ENCODE measurements around the gene RXRA. TPM values are rescaled to one million over a fixed set of nuclear protein-coding genes. Genes with fewer than 3 reads are reported as not detected.

Gene RXRA
- total and polyA plus RNA-seq, 10 of the 15 experiments (the other 5 are each of a cell fraction or from before 2014, with no cell fraction given), result 0.89 to 36.8 (median 11.1) TPM

- no peak for TF ChIP-seq SRF (IDR thresholded peaks at IDR 0.05; ENCODE audit: low read depth in 2 of 2, low read length in 2 of 2)
- no peak for TF ChIP-seq ZSCAN29 (IDR thresholded peaks at IDR 0.05)
- no peak for TF ChIP-seq STAT3 (IDR thresholded peaks at IDR 0.05; ENCODE audit: low read depth, low read length)
Measured at GRCh38 chr9:134431095-134431494, 104.8 kb downstream of the RXRA start (continued).

DNA sequence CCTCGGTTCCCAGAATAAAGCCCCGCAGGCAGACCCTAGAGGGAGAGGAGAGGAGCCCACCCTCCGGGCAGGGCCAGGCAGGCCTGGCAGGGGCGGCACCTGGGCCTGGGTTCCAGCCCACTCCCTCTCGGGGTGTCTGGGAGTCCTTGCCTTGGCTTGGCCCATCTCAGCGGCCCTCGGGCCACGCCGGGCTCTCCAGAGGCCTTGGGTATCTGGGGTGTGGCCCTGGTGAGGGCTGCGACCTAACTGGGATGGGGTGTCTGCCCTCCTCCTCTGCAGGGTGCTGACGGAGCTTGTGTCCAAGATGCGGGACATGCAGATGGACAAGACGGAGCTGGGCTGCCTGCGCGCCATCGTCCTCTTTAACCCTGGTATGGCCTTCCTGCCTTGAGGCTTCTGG, 105.4 kb downstream of the RXRA start:
- H3K4me3 ChIP-seq, result no peak overlapping the region
- TF ChIP-seq FOXK2 (IDR thresholded peaks at IDR 0.05) (no peak), ELK1 (IDR thresholded peaks at IDR 0.05; ENCODE audit: low read depth, low read length) (no peak), SIN3A (IDR thresholded peaks at IDR 0.05; ENCODE audit: low read depth, low read length) (no peak), SPI1 (IDR thresholded peaks at IDR 0.05; ENCODE audit: borderline replicate concordance, insufficient read depth, low read depth, low read length) (no peak), MTA3 (IDR thresholded peaks at IDR 0.05; ENCODE audit: borderline replicate concordance, low read length) (no peak), CBFB (IDR thresholded peaks at IDR 0.05; ENCODE audit: low read depth) (no peak), CBX3 (IDR thresholded peaks at IDR 0.05; ENCODE audit: borderline replicate concordance, low read depth) (no peak), ZBED1 (IDR thresholded peaks at IDR 0.05; ENCODE audit: borderline replicate concordance) (no peak), ATF7 (IDR thresholded peaks at IDR 0.05; ENCODE audit: low read depth) (no peak), NFXL1 (IDR thresholded peaks at IDR 0.05; ENCODE audit: borderline replicate concordance) (no peak), NFYA (IDR thresholded peaks at IDR 0.05; ENCODE audit: borderline replicate concordance, low read depth, low read length) (no peak), SREBF2 (IDR thresholded peaks at IDR 0.05; ENCODE audit: low read length) (no peak), IRF4 (IDR thresholded peaks at IDR 0.05; ENCODE audit: low read depth, low read length) (no peak)
- no peak for ATAC-seq

More for the DNA sequence above, 105.4 kb downstream of the RXRA start:
- POLR2A ChIA-PET, result interaction anchor here (1.2 kb wide), 1 partner anchor 27 kb away, joined by 3 read pairs; no protein-coding TSS in a partner anchor
- Histone ChIP-seq H3K27ac (ENCODE audit: control insufficient read depth, insufficient read depth) (no peak overlapping the region), H3K4me1 (ENCODE audit: control insufficient read depth, insufficient read depth, low read length) (peaks cover 8% of the 10 kb centered on the region), H3K27me3 (replicated peaks in 1 of 2; ENCODE audit: control insufficient read depth in 2 of 2, insufficient read depth in 2 of 2, low read length in 1 of 2) (no peaks in the 10 kb centered on the region), H3K4me2 (ENCODE audit: control insufficient read depth, insufficient read depth) (no peak overlapping the region), H3K9ac (ENCODE audit: control insufficient read depth, insufficient read depth, low read length) (no peak overlapping the region), H4K20me1 (ENCODE audit: control insufficient read depth, insufficient read depth) (no peaks in the 10 kb centered on the region), H3K9me3 (replicated peaks; ENCODE audit: control insufficient read depth, insufficient read depth, low read length) (no peaks in the 10 kb centered on the region), H3K79me2 (ENCODE audit: control insufficient read depth, insufficient read depth, low read length) (no peaks in the 10 kb centered on the region), H2AFZ (ENCODE audit: control insufficient read depth, low read depth, low read length) (no peak overlapping the region), H3K36me3 (ENCODE audit: control insufficient read depth in 2 of 2, insufficient read depth in 2 of 2, low read length in 1 of 2) (peaks cover 0 to 7% of the 10 kb centered on the region in 2 experiments; a peak in 3 of 4 replicates)
- intact Hi-C loops (cut with micrococcal nuclease; ENCODE audit: unreplicated experiment) (no loop called here), in situ Hi-C loops (cut with MboI) (no loop called here)
- no TSS peak for BruUV-seq (replicated peaks)
- DNase-seq (ENCODE audit: low read depth, low spot score) (no peak), FAIRE-seq (no peak)
- WGBS (ENCODE audit: insufficient coverage, insufficient replicate concordance, low lambda C conversion rate, missing lambda C conversion rate), result 96% methylated on average over 12 of the region's 16 CpGs
- SMC1A ChIA-PET (ENCODE audit: uncharacterized antibody, unreplicated experiment), result no interaction called here
- RAD21 ChIA-PET (ENCODE audit: unreplicated experiment), result no interaction called here
- CTCF ChIA-PET, result no interaction called here

All from GM12878 (cell line).